GM21737 (cell line): ENCODE data around the gene COPS7A.

Experiments
- ATAC-seq: cut with Tn5 transposase; IDR thresholded peaks from one replicate; pipeline ENCODE4 v1.9.1; 2021; ENCODE audit warnings: mild to moderate bottlenecking, moderate library complexity; ENCODE audit not compliant: unreplicated experiment

Gene COPS7A

GRCh38 chr12:6768990-6769389 is 45.1 kb downstream of the COPS7A start:
- no peak for ATAC-seq

DNA sequence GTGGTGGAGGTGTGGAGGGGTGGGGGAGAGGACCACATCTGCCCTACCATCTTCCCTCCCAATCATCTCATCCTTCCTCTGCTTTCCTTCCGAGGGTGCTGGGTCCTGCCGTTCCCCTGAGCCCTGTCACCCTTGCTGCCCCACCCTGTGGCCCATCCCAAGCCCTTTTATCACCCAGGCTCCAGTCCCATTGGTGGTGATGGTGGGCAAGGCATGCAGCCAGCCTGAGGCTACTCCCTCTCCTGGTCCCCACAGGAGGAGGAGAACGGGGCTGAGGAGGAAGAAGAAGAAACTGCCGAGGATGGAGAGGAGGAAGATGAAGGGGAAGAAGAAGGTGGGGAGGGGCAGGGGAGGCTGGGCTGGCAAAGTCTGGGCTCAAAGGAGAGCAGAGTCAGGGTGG is 45.8 kb downstream of the COPS7A start:
- ATAC-seq: no peak

GRCh38 chr12:6770094-6770493 is 46.2 kb downstream of the COPS7A start:
- ATAC-seq: no peak

DNA sequence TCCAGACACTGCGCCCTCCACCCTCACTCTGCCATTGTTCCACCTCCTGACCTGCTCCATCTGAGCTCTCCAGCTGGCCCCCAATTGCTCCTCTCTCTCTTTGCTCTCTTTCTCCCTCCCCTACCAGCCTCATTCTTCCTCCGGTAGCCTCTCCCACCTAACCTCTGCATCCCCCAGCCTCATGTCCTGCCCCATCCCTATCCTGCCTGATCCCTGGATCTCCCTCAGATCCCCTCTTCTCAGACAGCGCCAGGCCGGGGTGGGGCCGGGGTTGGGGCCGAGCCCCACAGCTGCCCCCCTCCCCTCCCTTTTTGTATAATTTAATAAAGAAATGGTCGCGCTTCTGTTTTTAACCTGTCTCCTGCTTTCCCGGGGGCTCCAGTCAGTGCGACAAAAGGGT is 46.8 kb downstream of the COPS7A start:
- ATAC-seq: no peak

DNA sequence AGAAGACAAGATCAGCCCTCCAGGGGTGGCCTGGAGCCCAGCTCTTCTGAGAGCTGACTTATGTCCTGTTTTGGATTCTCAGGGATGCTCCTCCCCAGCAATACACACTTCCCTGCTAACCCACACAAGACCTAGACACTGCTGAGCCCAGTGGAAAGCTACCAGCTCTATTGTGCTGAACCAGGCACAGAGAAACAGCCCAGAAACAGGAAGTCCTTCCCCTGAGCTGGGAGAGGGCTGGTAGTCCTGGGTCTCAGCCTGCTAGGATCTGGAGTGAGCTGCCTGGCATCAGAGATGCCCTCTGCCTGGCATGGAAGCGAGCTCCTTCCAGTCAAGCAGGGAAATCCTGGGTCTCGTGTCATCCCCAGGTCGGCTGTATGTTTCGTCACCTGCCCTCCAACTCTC is 47.2 kb downstream of the COPS7A start:
- no peak for ATAC-seq

DNA sequence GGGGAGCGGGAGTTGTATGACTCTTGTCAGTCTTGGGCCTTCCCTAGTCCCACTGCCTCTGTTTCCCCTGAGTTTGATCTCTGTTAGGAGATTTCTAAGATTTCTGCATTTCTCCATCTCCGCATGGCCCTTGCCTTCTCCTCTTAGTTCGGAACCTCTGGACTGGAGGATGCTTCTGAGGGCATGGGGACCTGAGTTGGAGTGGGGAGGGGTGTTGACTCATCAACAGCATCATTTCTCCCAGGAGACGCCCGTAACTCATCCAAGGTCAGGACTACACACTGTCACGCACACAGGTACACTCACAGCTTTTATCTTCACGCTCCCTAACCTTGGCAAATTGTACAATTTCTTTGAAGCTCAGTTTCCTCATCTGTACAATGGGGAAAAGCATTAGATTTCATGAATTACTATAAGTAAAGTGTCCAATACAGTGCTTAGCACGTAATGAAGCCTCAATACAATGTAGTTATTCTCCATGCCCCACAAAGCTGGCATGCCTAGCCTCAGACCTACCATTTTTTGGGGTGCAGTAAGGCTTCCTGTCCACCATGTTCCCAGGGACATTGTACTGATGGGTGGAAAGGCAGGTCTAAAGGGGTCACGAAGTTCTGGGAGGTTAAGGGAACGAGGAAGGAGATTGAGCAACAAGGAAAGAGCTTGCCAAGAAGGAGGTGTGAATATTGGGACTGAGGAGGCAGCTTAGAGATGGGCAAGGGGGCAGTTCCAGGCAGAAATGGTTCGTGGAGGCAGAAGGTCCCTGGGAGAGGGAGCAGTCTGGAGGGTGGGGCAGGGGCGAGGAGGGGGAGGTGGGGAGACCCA is 47.9 kb downstream of the COPS7A start:
- ATAC-seq: no peak

GRCh38 chr12:6772331-6772695 is 48.5 kb downstream of the COPS7A start, which contains the start of gene LAG3:
Gene LAG3 (plus strand): TSS chr12:6772520. CDS start chr12:6772853, 333 bp downstream.
- no peak for ATAC-seq

DNA sequence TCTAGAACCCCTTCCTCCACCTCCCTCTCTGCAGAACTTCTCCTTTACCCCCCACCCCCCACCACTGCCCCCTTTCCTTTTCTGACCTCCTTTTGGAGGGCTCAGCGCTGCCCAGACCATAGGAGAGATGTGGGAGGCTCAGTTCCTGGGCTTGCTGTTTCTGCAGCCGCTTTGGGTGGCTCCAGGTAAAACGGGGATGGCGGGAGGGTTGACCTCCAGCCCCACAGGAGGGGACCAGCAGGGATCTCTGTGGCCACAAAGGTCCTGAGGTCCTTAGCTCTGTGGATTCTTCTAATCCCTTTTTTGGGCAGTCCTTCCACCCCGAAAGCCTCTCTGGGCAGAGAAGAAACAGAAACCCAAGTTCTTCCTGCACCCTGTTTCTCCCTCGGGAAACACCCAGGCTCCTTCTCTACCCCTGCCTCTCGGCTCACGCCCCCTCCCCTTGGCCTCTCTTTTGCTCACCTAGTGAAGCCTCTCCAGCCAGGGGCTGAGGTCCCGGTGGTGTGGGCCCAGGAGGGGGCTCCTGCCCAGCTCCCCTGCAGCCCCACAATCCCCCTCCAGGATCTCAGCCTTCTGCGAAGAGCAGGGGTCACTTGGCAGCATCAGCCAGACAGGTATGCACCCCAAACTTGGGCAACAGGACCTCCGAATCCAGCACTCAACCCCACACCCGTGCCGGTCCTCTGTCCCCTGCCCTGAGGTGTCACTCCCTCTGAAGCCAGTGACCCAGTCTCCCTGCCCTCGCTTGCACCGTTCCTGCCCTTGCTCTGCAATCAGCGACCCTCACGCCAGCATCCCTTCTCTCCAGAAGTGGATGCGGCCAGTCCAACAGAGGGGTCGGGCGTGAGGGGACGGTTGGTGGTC is 49.1 kb downstream of the COPS7A start:
- ATAC-seq: no peak

- no peak for ATAC-seq
These were observed 49.9 kb downstream of the COPS7A start for GRCh38 chr12:6773590-6774351.

- ATAC-seq: no peak
These were observed 50.7 kb downstream of the COPS7A start for GRCh38 chr12:6774499-6775062.

DNA sequence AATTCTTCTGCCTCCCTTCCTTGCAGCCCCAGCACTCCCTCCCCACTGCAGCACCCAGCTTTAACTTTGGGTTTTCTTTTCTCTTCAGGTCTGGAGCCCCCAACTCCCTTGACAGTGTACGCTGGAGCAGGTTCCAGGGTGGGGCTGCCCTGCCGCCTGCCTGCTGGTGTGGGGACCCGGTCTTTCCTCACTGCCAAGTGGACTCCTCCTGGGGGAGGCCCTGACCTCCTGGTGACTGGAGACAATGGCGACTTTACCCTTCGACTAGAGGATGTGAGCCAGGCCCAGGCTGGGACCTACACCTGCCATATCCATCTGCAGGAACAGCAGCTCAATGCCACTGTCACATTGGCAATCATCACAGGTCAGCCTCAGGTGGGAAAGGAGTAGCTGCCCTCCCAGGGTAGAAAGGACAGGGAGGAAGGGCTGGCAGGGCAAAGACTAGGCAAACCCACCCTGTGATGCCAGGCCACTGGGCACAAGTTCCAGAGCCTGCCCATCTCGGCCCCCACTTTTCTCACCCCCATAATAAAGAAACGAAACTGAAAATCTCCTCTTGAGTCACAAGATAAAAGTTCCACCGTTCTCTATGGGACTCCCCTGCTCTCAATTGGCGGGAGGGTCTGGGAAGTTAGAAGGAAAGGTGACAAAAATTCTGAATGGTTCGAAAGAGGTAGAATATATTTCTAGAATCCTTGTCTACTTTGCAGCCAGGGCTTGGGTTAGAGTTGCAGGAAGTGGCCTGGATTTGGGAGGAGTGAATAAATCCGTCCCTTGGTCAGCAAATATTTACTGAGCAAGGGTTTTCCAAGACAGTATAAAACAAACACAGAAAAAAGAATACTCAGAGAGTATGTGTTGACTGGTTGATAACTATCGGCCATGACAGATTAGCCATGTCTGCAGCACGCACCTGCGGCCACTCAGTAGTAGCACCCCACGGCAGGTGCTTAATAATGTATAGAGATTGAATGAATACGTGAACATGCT is 51.6 kb downstream of the COPS7A start:
- ATAC-seq: no peak

DNA sequence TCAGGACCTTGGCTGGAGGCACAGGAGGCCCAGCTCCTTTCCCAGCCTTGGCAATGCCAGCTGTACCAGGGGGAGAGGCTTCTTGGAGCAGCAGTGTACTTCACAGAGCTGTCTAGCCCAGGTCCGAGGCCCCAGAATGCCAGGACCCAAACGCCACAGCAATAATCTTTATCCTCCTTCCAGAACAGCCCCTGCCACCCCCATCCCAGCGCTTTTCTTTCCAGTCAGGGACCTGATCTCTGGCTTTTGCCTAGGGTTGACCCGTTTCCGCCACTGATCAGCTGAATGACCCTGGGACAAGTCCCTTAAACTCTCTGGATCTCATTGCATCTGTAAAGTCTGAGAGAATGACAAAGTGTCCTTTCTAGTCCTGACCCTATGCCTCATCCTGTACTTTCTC is 53.5 kb downstream of the COPS7A start:
- no peak for ATAC-seq

GRCh38 chr12:6778217-6778573 is 54.3 kb downstream of the COPS7A start:
- no peak for ATAC-seq

- peak; percentile 75 for ATAC-seq
These were observed 55.0 kb downstream of the COPS7A start for GRCh38 chr12:6778574-6779550.

- no peak for ATAC-seq
These were observed 56.0 kb downstream of the COPS7A start for GRCh38 chr12:6779708-6780432.

DNA sequence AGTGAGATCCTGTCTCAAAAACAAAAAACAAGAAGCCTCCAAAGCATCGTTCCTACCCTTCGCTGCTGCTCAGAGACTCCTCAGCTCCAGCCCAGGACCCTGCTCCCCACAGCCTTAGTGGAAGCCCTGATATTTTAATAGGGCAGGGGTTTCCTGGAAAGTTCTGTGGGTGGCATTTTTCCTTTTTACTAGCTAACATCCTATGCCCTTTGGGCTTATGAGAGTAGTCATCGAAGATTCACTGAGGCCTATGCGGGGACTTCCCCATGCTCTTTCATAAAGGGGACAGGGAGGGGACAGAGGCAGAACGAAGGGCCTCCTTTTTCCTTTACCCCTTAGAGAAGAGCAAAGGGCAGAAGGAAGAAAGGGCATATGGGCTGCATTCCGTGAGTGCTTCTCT is 56.7 kb downstream of the COPS7A start:
- ATAC-seq: no peak
